Loucy (cell line): ENCODE results near the gene PPCS.

ENCODE experiments used
- EZH2phosphoT487 ChIP-seq: fragments of 200-600 bp; IDR thresholded peaks from 2 replicates; pipeline ENCODE4 v1.6.1; 2018; ENCODE audit warnings: antibody characterized with exemption, mild to moderate bottlenecking, moderate library complexity, borderline replicate concordance
- TF ChIP-seq, protein P1 (sequence below): fragments of 200-600 bp; sonication (generic); conservative IDR thresholded peaks from 2 replicates; pipeline ENCODE4 v1.5.1; 2014; ENCODE audit warnings: mild to moderate bottlenecking, antibody characterized with exemption, low read length

DNA sequence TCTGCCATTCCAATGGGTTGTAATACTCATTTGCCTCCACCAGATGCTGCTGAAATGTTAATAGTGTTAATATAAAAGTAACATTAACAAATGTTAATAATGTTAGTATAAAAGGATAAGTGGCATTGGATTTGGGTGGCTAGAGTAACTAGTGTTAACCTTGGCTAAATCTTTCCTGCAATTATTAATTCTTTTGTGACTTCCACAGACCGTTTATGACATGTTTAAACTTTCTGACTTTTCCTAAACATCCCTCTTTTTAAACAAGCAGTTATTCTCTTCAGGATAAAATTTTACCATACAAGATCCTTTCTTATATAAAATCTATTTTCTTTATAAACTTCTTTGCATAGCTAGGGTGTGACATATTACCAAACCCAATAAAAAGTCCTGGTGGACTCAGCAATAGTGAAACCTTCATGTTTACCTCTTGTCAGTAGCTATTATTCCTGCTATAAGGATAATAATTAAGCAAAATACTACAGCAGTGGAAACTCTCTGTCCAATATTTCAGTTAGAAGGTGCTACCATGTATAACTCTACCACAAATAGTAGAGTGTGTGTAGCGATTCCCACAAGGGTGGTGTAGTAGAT lies 48.3 kb downstream of the PPCS start:
- TF ChIP-seq, protein P1, sequence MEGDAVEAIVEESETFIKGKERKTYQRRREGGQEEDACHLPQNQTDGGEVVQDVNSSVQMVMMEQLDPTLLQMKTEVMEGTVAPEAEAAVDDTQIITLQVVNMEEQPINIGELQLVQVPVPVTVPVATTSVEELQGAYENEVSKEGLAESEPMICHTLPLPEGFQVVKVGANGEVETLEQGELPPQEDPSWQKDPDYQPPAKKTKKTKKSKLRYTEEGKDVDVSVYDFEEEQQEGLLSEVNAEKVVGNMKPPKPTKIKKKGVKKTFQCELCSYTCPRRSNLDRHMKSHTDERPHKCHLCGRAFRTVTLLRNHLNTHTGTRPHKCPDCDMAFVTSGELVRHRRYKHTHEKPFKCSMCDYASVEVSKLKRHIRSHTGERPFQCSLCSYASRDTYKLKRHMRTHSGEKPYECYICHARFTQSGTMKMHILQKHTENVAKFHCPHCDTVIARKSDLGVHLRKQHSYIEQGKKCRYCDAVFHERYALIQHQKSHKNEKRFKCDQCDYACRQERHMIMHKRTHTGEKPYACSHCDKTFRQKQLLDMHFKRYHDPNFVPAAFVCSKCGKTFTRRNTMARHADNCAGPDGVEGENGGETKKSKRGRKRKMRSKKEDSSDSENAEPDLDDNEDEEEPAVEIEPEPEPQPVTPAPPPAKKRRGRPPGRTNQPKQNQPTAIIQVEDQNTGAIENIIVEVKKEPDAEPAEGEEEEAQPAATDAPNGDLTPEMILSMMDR = no peak
- no peak for TF ChIP-seq EZH2phosphoT487
